GM12801 (cell line): Measurements from ENCODE around the gene LRMDA.

Experiments used
- CTCF ChIP-seq: IDR thresholded peaks from one replicate; pipeline ENCODE4 v1.5.1; 2011; ENCODE audit warnings: control low read depth; ENCODE audit not compliant: insufficient read length; ENCODE audit errors: extremely low read depth

LRMDA gene

DNA sequence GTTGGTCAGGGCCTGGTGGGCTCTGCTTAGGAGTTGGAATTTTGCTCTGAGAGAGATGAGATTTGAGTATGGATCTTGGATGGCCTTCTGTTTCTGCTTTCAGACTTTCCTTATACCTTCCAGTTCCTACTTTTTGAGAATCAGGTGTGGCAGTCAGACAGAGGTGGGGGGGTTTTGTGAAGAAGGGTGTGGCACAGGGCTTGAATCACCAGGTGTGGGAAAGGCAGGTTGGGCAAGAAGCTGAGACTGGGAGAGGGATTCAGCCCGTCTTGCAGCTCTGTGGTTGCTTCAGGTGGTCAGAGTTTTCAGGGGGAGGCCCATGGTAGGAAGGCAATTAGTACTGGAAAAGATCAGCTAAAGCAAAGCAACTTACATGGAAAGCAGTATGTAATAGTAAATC, 340.2 kb downstream of the LRMDA start:
- TF ChIP-seq CTCF, result no peak

DNA sequence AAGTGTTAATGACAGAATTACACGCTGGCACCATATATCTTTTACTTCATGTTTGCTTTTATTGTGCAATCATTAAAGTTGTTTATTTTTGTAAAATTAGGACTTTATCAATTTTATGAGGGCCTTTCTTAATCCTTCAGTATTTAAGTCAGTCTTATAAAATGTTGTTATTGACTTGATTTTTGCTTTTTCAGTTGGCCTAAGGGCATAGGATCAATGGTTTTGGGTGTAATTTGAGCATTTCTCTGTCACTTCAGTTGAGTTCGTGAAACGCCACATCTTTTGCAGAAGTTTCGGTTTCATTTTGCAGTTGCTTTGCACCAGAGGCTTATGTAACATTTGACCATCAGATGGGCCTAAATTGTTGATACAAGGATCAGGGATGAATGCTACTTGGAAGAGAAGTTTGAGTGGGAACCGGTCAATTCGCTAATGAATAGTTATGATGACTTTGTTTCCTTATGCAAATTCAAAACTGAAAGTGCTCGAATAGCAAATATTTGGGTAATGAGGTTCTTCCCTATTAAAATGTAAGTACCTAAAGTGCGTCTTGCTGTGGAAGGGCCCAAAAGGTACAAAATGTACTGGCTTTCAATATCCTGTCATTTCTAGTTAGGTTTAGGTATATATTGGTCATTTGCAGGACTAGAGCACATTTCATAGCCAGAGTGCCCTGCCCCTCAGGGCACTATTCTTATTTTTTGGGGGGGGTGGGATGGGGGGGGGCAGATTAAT, 340.9 kb downstream of the LRMDA start:
- no peak for TF ChIP-seq CTCF

DNA sequence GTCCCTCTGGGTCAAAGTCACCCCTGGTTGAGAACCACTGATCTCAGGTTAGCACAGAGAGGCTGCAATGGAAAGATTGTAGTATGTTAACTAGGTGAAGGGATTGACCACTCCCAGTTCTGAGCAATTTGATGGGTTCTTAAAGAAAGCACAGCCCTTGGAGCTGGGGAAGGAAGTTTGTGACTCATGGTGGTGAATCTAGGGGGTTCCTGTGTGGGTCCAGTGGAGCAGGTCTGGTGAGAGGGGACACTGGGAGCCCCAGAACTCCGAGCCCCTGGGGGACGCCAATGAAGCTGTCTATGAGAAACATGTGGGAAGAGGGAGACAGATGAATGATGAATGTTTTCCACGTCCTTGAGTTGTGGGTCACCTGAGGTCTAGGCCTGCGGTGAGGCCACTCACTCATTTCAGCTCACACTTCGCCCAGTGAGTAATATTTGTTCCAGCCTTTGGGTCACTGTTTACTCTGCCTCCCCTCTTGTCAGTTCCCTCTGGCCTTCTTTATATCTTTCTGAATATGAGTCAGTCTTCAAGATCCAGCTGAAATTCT, 341.9 kb downstream of the LRMDA start:
- no peak for TF ChIP-seq CTCF

DNA sequence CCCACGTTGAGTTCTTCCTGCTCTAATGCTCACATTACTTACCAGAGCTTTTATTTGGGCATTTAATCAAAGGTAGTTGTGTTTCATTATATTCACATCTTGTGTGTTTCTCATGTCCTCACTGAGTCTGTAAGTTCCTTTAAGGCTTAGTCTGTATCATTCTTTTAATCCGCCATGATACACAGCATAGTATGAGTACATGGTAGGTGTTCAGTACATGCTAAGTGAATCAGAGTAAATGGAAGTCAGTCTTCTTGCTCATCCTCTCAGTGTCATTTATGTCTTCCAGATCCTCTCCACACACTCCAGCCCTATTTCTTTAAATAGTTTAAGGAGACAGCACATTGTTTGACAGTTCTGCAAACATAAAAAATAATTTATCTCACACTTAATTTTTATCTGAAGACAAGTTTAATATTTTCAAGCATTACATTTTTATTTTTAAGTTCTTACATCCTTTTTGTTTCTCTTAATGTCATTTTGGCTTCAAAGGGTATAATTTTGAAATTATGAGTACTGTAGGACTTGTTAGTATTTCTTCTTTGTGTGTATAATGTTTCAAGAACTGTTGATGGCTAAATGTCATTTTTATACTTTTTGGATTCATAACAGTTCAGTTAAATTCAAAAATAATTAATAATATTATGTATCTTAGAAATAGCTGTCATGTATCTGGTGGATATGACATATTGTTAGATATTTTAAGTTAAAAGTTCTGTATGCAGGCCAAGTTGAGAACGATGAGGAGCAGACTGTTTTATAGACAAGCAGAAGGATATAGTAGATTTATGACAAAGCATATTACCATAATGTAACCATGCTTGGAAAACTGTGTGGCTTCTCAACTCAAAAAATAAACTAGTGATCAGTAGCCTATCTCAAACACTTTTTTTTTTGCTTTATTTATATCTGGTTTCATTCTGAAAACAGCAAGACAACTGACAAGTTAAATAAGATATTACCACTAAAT, 342.7 kb downstream of the LRMDA start:
- TF ChIP-seq CTCF, result no peak

- TF ChIP-seq CTCF, result no peak
These were observed 343.5 kb downstream of the LRMDA start for GRCh38 chr10:75774783-75775490.

DNA sequence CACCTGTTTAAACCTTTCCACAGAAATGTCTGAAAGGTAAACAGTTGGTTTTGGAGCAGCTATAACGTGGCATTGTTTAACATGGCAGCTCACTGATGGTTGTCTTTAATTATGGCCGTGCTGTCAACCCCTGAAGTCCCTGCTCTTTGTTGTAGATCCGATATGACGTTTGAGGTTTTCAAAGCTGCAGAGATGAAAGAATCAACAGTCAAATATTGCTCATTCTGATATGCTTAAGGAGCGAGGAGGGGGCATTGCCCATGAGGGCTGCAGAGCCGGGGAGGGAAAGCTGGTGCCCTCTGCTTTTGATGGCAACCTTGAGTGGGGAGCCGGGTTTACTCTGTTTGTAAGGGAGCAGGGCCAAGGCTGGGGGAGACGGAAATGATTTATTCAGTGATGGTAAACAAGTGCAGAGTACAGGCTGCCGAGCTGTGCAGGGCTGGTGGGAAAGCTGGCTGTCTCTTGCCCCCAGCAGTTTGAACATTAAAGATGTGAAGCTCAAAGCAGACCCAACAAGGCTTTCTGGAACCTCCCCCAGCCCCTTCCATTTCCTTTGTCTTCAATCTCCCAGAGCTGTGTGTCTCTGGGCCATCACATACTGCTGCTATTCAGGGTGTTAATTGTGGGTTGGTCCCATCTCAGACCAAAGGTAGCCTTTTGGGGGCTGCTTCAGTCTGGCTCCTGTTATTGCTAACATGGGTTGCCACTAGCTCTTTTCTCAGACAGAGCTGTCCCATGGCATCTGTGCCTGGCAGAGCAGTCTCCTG, 345.5 kb downstream of the LRMDA start:
- TF ChIP-seq CTCF, result no peak

GRCh38 chr10:75778665-75779064, 347.2 kb downstream of the LRMDA start:
- no peak for TF ChIP-seq CTCF
